Activated gamma-delta T cell treated with Interleukin-2 at 50 U/mL for 16 hours (primary cell): ENCODE results near the gene EXOSC6.
A peak's percentile ranks its signal among the peaks of the same experiment; 100 is the strongest.
"Not testable (repeated sequence)": the region's sequence is repeated elsewhere in the genome, so short reads cannot be mapped to it uniquely, and the experiment has no call there.

ENCODE experiments used
- DNase-seq: peaks from one replicate; pipeline ENCODE4 v3.0.0-alpha.2; 2020

EXOSC6 gene

DNA sequence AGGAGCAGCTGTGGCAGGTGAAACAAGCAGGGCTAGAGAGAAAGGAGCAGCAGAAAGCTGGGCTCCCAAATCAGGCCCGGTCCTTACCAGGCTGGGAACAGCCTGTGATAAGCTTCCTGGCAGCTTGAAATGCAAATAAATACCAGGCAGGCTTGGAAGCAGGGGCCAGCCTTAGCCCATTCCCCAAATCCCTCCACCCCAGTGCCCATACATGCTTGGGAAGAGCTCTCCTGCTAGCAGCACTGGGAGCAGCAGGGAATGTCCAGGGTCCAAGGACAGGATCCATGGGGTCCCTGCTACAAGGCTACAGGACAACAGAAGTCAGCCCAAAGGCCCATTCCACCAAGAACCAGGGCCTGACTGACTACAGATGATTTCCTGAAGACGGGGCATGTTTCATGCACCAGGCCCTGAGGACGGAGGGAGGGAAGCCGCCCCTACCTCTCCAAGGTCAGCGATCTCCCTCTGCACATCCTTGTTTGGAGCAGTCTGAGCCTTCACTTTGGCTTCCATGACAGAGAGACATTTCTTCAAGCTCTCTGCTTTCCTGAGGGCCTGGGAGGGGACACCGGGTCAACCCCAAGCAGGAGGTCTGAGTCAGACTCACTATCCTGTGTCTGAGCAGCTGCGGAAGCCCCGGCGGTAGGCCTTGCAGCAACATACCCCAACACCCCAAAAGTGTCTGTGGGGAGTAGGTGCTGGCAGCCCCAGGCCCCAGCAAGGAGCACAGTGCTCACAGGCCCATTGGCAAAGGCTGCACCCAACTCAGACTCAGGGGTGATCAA lies 2.6 kb upstream of the EXOSC6 start:
- no peak for DNase-seq

DNA sequence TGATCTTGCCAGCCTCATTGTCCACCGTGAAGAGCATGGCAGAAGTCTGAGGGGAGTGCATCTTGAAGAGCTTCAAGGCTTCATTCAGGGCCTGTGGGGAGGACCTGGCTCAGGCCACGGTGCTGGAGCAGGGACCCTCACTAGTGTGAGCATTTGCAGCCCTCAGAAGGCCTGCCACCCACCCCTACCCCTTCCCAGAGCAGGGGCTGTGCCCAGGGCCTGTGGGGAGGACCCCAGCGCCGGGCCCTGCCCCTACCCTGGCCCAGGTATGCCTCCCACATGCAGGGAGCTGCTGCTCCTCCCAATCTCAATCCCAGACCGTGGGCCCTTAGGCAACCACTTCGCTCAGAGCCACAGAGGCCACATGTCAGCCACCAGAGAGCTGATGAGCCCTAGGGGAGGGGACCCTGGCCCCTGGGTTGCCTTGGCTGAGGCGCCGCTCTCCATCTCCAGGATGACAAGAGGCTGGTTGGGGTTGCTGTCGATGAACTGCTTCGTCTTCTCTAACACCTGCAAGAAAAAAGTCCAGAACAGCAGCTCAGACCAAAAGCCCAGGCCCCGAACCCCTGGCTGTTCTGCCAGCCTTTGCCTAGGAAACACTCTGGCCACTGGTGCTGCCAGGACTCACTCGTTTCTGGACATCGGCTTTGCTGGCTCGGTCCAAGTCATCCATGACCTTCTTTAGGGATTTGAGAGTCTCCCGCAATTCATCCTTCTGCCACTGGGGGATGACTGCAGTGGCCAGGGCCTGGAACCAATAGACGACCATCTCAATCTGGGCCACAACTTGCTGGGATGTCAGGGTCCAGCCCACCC lies 1.8 kb upstream of the EXOSC6 start:
- DNase-seq: peak; percentile 25

GRCh38 chr16:70252355-70252988 lies 732 bp upstream of the EXOSC6 start:
- no peak for DNase-seq

DNA sequence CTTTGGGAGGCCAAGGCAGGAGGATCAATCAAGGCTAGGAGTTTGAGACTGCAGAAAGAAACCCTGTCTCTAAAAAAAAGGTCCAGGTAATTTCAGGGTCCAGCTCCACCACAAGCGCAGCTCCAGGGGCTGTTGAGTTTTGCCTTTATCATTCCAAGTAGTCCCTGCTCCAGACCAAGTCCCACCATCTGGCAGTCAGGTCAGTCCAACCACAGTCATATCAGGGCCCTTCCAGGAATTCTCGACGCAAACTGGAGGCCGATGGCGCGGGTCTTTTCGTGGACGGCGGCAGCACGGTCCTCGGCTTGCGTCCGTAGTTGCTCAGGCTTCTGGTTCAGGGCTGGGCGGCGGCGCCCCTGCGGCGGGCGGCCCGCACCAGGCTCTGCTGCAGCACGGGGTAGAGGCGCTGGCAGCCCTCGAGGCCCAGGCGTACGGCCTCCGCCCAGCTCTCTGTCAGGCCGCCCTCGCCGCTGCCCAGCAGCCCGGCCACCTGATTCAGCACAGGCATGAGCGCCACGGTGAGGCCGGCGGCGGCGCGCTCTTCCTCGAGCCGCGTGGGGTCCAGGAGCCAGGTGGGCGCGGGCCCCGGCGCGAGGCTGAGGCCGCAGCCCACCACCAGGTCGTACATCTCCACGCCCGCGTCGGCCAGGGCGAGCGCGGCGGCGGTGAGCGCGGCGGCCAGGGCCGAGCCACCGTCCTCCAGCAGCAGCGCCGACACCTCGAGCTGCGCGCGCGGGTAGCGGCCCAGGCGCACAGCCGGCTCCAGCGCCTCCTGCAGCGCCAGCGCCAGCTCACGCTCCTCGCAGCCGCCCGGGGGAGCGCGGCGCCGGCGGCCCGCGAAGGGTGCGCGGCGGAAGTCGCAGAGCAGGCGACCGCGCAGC lies 752 bp downstream of the EXOSC6 start:
- peak; percentile 19 for DNase-seq

- not testable (repeated sequence) for DNase-seq
Observed at GRCh38 chr16:70249697-70250096, 2.0 kb downstream of the EXOSC6 start.

- not testable (repeated sequence) for DNase-seq
Observed at GRCh38 chr16:70238773-70239172, 13.0 kb downstream of the EXOSC6 start.

DNA sequence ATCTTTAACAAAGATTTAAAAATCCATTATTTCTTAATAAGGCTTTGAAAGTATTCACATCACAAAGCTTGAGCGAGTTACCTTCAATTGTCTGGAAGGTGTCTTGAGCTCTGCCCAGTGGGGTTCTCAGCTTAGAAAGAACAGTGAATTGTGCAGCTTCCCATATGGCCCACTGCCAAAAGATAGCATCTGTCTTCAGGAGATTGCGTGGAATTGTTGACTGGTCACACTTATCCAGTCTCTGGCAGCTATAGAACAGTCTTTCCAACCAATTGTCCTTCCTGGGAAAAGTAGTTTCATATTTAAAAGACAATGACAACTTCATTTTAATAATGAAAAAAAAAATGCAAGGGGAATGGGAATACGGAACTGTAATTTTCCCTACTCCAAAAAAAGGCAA lies 19.9 kb downstream of the EXOSC6 start:
- not testable (repeated sequence) for DNase-seq

DNA sequence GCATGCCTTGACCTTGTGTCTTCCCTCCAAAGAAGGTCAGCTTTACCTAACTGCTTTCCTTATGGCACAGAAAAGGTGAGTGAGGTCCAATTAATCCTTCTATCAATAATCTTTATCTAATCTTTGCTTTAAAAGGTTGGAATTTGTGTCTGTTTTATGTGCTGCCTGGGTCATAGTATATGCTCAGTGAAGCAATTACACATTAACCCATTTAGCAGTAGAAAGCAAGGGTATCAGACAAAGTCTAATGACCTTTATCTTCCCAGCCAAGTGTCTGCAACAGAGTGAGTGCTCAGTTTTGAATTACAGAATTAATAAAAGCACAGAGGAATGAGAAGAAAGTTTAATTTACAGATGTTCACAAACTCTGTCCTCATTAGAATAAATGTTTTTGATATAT lies 25.7 kb downstream of the EXOSC6 start:
- not testable (repeated sequence) for DNase-seq

- not testable (repeated sequence) for DNase-seq
Observed at GRCh38 chr16:70225430-70225829, 26.3 kb downstream of the EXOSC6 start.

DNA sequence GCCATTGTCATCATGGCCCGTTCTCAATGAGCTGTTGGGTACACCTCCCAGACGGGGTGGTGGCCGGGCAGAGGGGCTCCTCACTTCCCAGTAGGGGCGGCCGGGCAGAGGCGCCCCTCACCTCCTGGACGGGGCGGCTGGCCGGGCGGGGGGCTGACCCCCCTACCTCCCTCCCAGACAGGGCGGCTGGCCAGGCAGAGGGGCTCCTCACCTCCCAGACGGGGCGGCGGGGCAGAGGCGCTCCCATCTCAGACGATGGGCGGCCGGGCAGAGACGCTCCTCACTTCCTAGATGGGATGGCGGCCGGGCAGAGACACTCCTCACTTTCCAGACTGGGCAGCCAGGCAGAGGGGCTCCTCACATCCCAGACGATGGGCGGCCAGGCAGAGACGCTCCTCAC lies 27.1 kb downstream of the EXOSC6 start:
- DNase-seq: not testable (repeated sequence)

DNA sequence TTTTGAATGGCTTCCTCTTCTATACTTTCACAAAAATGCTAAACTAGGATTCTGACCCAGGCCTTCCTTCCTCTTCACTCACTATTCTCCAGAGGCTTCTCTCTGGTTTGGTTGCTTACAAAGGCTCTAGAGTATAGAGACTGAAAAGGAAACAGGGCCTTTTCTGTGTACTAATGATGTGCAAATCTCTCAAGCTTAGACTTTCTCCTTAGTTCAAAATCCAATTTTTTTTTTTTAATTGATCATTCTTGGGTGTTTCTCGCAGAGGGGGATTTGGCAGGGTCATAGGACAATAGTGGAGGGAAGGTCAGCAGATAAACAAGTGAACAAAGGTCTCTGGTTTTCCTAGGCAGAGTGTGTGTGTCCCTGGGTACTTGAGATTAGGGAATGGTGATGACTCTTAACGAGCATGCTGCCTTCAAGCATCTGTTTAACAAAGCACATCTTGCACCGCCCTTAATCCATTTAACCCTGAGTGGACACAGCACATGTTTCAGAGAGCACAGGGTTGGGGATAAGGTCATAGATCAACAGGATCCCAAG lies 27.7 kb downstream of the EXOSC6 start:
- DNase-seq: not testable (repeated sequence)

GRCh38 chr16:70223216-70223615 lies 28.5 kb downstream of the EXOSC6 start:
- DNase-seq: not testable (repeated sequence)

GRCh38 chr16:70222574-70222973 lies 29.2 kb downstream of the EXOSC6 start:
- DNase-seq: not testable (repeated sequence)

DNA sequence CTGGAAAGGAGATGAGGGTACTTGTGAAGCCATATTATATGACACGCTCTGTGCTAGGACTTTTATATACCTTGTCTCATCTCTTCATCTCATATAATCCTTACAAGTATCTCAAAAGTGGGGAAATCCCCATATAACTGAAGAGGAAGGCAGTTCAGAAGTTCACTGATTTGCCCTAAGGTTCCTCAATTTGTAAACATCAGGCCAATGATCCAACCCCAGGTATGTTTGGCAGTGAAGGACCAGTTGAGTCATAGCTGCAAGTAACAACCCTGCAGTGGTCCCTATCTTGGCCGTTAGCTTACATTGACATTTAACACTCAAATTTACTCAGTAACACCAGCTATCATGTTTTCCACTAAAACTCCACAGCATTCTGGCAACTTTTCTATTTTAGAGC lies 33.2 kb downstream of the EXOSC6 start:
- not testable (repeated sequence) for DNase-seq

DNA sequence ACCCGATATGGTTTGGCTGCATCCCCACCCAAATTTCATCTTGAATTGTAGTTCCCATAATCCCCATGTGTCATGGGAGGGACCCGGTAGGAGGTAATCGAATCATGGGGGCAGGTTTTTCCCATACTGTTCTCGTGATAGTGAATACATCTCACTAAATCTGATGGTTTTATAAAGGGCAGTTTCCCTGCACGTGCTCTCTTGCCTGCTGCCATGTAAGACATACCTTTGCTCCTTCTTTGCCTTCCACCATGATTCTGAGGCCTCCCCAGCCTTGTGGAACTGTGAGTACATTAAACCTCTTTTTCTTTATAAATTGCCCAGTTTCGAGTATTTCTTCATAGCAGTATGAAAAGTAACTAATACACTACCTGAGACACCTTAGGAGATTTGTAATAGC lies 45.4 kb downstream of the EXOSC6 start:
- DNase-seq: not testable (repeated sequence)

DNA sequence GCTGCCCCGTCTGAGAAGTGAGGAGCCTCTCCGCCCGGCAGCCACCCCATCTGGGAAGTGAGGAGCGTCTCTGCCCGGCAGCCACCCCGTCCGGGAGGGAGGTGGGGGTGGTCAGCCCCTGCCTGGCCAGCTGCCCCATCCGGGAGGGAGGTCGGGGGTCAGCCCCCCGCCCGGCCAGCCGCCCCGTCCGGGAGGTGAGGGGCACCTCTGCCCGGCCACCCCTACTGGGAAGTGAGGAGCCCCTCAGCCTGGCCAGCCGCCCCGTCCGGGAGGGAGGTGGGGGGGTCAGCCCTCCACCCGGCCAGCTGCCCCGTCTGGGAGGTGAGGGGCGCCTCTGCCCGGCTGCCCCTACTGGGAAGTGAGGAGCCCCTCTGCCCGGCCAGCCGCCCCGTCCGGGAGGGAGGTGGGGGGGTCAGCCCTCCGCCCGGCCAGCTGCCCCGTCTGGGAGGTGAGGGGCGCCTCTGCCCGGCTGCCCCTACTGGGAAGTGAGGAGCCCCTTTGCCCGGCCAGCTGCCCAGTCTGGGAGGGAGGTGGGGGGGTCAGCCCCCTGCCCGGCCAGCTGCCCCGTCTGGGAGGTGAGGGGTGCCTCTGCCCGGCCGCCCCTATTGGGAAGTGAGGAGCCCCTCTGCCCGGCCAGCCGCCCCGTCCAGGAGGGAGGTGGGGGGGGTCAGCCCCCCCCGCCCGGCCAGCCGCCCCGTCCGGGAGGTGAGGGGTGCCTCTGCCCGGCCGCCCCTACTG lies 46.9 kb downstream of the EXOSC6 start:
- not testable (repeated sequence) for DNase-seq

DNA sequence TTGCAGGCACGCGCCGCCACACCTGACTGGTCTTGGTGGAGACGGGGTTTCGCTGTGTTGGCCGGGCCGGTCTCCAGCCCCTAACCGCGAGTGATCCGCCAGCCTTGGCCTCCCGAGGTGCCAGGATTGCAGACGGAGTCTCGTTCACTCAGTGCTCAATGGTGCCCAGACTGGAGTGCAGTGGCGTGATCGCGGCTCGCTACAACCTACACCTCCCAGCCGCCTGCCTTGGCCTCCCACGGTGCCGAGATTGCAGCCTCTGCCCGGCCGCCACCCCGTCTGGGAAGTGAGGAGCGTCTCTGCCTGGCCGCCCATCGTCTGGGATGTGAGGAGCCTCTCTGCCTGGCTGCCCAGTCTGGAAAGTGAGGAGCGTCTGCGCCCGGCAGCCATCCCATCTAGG lies 47.7 kb downstream of the EXOSC6 start:
- DNase-seq: not testable (repeated sequence)

DNA sequence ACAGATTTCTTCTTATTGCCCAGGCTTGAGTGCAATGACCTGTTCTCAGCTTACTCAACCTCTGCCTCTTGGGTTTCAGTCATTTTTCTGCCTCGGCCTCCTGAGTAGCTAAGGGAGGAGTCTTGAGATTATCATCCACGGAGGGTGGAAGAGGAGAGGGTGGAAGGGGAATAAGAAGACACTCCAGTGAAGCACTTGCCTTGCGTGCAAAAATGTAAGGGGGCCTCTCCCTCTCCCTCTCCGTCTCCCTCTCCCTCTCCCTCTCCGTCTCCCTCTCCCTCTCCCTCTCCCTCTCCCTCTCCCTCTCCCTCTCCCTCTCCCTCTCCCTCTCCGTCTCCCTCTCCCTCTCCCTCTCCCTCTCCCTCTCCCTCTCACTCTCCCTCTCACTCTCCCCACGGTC lies 48.2 kb downstream of the EXOSC6 start:
- not testable (repeated sequence) for DNase-seq

GRCh38 chr16:70200063-70200462 lies 51.7 kb downstream of the EXOSC6 start:
- not testable (repeated sequence) for DNase-seq

DNA sequence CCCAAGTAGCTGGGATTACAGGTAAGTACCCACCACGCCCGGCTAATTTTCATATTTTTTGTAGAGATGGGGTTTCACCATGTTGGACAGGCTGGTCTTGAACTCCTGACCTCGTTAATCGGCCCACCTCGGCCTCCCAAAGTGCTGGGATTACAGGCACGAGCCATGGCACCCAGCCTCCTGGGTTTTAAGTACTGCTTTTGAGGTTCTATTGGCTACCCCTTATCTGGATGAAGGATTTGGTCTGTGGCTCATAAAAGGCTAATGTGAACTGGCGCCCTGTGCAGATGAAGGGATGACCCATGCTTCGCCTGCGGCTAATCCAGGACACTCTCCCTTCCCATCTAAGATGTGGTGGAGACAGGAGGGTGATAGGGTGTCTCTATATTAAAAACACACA lies 52.6 kb downstream of the EXOSC6 start:
- DNase-seq: not testable (repeated sequence)

DNA sequence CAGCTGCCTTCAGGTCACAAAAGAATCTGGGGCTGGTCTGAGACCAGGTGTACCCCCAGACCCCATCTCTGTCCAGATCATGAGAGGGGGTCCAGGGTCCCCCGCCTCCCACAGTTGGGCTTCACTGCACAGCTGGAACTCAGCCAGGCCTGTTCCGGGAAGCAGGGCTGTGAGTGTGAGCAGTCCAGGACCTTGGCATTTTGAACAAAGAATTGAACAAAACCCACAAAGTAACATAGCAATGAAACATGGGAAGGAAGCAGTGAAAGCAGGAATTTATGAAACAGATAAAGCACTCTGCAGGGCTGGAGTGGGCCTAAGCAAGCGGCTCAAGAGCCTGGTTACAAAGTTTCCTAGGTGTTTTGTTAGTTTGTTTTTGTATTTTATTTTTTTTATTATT lies 53.1 kb downstream of the EXOSC6 start:
- not testable (repeated sequence) for DNase-seq
